Stimulated activated CD8-positive, alpha-beta memory T cell treated with anti-CD3 and anti-CD28 coated beads, Interleukin-4, amount 100 ng/mL, for 24 hours (primary cell): ENCODE data around the gene ZNF429.
"Not testable (repeated sequence)": the region's sequence is repeated elsewhere in the genome, so short reads cannot be mapped to it uniquely, and the experiment has no call there.

Experiments
- DNase-seq: peaks from one replicate; pipeline ENCODE4 v3.0.0-alpha.2; 2020; ENCODE audit warnings: low read depth

The ZNF429 gene

DNA sequence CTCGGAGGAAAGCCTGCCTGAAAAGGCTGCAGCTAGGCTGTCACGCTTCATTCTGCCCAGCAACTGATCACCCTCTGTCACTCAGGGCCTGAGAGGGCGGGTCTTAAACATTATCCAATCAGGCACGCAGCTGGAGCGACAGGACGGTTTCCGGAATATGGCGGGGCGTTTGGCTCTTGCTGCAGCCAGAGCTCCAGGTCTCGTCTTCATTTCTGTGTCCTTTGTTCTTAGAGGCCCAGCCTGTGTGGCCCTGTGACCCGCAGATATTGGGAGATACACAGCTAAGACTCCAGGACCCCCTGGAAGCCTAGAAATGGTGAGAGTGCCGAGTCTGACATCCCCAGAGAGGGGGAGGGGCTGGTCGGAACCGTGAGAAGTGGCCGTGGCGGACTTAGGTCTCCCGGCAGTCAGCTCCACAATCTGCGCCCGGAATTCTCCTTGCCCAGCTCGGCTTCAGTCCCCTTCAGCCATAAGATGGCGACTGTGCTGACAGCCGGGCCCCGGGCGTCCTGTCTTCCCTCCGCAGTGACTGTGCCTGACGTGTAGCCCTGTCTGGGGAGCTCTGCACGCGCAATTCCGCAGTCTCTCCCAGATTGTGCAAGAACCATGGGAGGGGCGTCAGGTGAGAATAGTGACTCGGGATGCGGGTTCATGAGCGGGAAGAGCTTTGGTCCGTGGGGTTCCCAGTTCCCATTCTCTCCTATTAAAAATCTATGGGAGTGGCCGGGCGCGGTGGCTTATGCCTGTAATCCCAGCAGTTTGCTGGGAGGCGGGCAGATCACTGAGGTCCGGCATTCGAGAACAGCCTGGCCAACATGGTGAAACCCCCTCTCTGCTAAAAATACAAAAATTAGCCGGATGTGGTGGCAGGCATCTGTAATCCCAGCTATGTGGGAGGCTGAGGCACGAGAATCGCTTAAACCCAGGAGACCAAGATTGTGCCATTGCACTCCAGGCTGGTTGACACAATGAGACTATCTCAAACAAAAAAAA is at the start of gene ZNF429:
ZNF429 (plus strand) TSS at position 144 of the 993 bp plus-strand sequence; CDS start at position 314, 170 bp downstream.
- DNase-seq = peak; percentile 85

- DNase-seq = no peak
These were observed 44.7 kb upstream of the ZNF429 start for GRCh38 chr19:21460686-21461085.

GRCh38 chr19:21462540-21462939 is 42.9 kb upstream of the ZNF429 start:
- no peak for DNase-seq

GRCh38 chr19:21463449-21464105 is 41.8 kb upstream of the ZNF429 start:
- DNase-seq = no peak

GRCh38 chr19:21466627-21467026 is 38.8 kb upstream of the ZNF429 start:
- DNase-seq = no peak

DNA sequence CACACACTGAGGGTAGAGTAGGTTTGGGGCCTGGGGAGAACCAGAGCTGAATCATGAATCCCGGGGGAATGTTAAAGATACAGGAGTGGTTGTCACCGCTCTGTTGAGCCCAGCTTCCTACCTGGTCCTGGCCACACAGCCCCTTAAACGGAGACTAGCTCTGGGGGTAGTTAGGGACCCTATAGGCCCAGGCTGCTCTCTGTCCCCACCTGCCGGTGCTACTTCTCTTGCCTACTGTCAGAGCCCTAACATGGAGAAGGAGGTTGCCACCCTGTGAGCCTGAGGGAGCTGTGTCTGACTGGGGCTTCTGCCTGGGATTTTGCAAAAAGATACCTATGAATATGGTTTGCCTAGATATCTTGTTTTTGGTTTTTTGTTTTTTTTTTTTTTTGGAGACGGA is 36.6 kb upstream of the ZNF429 start:
- DNase-seq = no peak

- DNase-seq = no peak
These were observed 32.9 kb upstream of the ZNF429 start for GRCh38 chr19:21472507-21472906.

DNA sequence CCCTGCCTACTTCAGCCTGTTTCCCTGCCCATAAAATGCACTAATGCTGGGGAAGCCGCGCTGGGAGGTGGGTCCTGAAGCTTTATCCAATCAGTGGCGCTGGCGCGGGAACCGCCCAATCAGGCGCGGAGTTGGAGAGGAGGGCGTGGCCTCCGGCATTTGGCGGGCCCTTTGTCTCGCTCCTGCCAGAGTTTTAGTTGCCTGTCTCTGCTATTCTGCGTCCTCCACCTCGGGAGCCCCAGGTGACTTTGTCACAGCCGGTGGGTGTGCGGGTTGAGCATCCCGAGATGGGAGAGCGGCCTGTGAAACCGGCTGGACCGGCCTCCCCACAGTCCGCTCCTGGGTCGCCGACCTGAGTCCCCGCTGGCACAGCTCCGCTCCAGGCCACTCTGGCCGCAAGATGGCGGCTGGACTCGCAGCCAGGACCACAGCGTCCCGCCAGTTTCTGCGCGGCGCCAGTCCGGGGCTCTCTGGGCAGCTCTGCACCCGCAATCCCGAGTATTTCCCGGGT is 30.7 kb upstream of the ZNF429 start:
- peak; percentile 60 for DNase-seq

DNA sequence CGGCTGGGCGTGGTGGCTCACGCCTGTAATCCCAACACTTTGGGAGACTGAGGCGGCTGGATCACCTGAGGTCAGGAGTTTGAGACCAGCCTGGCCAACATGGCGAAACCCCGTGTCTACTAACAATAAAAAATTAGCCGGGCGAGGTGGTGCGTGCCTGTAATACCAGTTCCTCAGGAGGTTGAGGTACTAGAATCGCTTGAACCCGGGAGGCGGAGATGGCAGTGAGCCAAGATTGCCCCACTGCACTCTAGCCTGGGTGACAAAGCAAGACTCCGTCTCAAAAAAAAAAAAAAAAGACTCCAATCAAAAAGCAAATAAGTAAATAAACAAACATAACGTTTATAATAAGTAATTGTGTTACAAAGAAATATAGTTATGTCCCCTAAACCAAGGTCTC is 23.0 kb upstream of the ZNF429 start:
- not testable (repeated sequence) for DNase-seq

- DNase-seq = peak; percentile 45
These were observed 22.5 kb upstream of the ZNF429 start for GRCh38 chr19:21482863-21483276.

- peak; percentile 56 for DNase-seq
These were observed 21.7 kb upstream of the ZNF429 start for GRCh38 chr19:21483589-21484170.

DNA sequence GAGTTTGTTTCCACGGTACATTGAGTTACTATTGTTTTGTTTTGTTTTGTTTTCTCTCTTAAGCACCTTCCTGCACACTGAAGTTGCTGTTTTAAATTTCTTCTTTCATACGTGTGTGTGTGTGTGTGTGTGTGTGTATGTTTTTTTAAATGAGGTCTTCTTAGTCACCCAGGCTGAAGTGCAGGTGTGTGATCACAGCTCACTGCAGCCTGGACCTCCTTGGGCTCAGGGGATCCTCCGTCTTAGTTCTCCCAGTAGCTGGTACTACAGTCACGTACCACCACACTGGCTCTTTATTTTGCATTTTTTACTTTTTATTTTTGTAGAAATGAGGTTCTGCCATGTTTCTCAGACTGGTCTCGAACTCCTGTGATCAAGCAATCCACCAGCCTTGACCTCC is 20.8 kb upstream of the ZNF429 start:
- DNase-seq = no peak

DNA sequence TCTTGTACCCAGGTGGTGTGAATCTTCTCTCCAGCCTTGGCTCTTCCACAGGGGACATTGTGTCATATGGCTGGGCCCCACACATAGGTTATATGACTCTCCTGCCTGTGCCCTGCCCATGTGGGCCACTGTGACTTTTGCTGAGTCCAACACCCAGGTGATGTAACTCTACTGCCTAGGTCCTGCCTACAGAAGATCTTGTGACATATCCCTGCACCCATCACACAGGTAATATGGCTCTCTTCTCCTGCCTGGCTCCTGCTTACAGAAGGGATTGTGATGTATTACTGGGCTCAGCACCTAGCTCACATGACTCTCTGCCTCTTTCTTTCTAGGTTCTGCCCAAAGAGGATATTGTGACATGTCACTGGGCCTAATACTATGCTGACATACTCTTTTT is 19.5 kb upstream of the ZNF429 start:
- no peak for DNase-seq

GRCh38 chr19:21487969-21488368 is 17.4 kb upstream of the ZNF429 start:
- DNase-seq = no peak

DNA sequence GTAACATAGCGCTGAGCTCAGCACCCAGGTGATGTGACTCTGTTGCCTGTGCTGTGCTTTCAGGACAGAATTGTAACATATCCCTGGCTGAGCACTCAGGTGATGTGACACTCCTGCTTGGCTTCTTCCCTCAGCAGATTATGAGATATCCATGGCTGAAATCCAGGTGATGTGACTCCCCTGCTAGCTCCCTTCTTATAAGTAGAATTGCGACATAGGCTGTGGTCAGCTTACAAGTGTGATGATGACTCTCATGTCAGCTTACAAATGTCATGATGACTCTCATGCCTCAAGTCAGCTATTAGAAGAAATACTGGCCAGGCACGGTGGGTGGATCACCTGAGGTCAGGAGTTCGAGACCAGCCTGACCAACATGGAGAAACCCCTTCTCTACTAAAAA is 14.3 kb upstream of the ZNF429 start:
- DNase-seq = no peak

- DNase-seq = no peak
These were observed 12.2 kb upstream of the ZNF429 start for GRCh38 chr19:21492947-21493906.

DNA sequence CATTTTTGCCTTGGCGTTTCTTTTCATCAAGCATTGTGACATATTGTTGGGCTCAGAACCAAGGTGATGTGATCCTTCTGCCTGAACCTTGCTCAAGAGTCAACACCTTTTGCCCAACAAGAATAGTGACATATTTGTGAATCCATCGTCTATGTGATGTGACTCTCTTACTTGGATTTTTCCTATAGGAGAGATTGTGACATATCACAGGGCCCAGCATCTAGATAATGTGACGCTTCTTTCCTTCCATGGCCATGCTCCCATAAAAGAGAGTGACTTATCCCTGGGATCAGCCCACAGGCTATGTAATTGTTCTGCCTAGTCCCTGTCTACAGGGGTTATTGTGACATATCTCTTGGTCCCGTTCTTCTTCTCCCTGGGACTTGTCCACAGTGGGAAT is 8.5 kb upstream of the ZNF429 start:
- DNase-seq = no peak

DNA sequence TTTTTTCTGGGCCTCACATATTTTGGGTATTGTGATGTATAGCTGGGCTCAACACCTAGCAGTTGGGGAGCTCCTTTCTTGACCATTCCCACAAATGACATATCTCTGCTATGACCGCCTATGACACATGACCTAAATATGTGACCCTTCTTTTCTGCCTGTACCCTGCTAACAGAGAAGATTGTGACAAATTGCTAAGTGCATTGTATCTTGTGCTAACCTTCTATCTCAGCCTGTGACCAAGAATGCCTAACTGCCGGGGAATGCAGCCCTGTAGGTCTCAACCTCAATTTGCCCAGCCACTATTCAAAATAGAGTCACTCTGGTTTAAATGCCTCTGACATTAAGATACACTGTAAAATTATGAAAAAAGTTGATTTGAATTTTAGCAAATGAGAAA is 6.8 kb upstream of the ZNF429 start:
- DNase-seq = no peak

DNA sequence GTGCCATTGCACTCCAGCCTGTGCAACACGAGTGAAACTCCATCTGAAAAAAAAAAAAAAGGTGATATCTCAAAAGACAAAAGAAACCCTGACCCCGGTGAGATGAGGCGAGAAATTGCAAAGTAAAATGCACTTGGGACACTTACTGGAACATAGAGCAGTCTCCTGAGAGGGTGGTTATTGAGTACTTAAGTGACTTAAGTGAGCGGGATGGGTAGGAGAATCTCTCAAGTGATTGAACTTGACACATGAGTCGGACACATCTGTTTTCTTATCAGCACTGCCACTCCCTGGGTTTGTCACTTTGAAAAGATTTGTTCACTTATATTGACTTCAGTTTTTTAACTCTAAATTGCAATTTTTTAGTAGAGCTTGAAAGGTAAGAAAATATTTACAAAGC is 2.8 kb downstream of the ZNF429 start:
- DNase-seq = no peak

- not testable (repeated sequence) for DNase-seq
These were observed 5.7 kb downstream of the ZNF429 start for GRCh38 chr19:21511058-21511457.

DNA sequence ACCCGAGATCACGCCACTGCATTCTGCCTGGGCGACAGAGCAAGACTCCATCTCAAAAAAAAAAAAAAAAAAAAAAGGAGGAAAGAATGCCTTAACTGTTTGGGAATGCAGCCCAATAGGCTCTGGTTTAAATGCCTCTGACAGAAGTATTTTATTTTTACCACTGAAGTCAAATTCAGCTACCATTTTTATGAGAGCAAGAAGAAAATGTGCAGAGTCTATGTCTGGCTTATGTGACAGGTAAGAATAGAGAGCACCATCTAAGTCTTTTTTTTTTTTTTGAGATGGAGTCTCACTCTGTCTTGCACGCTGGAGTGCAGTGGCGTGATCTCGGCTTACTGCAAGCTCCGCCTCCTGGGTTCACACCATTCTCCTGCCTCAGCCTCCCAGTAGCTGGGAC is 7.2 kb downstream of the ZNF429 start:
- DNase-seq = not testable (repeated sequence)
